ENCODE results near the gene UNC93A. TPM values are rescaled to one million over a fixed set of nuclear protein-coding genes. Genes with fewer than 3 reads are reported as not detected.
"Not testable (repeated sequence)": the region's sequence is repeated elsewhere in the genome, so short reads cannot be mapped to it uniquely, and the experiment has no call there.

The UNC93A gene
- total RNA-seq, 1 donor from 2014 or later = not detected

- H3K4me3 Mint-ChIP-seq (ENCODE audit: unreplicated experiment); H3K36me3 Mint-ChIP-seq (ENCODE audit: low read depth, unreplicated experiment); H3K27me3 Mint-ChIP-seq (ENCODE audit: unreplicated experiment); H3K27ac Mint-ChIP-seq (ENCODE audit: unreplicated experiment); DNase-seq (ENCODE audit: low spot score); H3K9me3 Mint-ChIP-seq (ENCODE audit: unreplicated experiment): not testable (repeated sequence)
- peaks cover 19% of the 10 kb centered on the region for H3K4me1 Mint-ChIP-seq (ENCODE audit: unreplicated experiment)
Measured at GRCh38 chr6:167319856-167320753, 29.0 kb downstream of the UNC93A start.

GRCh38 chr6:167320754-167321056 is 29.6 kb downstream of the UNC93A start:
- peaks cover 18% of the 10 kb centered on the region for H3K4me1 Mint-ChIP-seq (ENCODE audit: unreplicated experiment)
- not testable (repeated sequence) for H3K36me3 Mint-ChIP-seq (ENCODE audit: low read depth, unreplicated experiment); H3K27ac Mint-ChIP-seq (ENCODE audit: unreplicated experiment); H3K4me3 Mint-ChIP-seq (ENCODE audit: unreplicated experiment); H3K9me3 Mint-ChIP-seq (ENCODE audit: unreplicated experiment); H3K27me3 Mint-ChIP-seq (ENCODE audit: unreplicated experiment); DNase-seq (ENCODE audit: low spot score)

- not testable (repeated sequence) for H3K4me3 Mint-ChIP-seq (ENCODE audit: unreplicated experiment); H3K9me3 Mint-ChIP-seq (ENCODE audit: unreplicated experiment); H3K27me3 Mint-ChIP-seq (ENCODE audit: unreplicated experiment); H3K27ac Mint-ChIP-seq (ENCODE audit: unreplicated experiment); H3K36me3 Mint-ChIP-seq (ENCODE audit: low read depth, unreplicated experiment); DNase-seq (ENCODE audit: low spot score)
- H3K4me1 Mint-ChIP-seq (ENCODE audit: unreplicated experiment) = peaks cover 18% of the 10 kb centered on the region
Measured at GRCh38 chr6:167321185-167321584, 30.1 kb downstream of the UNC93A start.

GRCh38 chr6:167323111-167323510 is 32.0 kb downstream of the UNC93A start:
- TF ChIP-seq CTCF (IDR thresholded peaks at IDR 0.05; ENCODE audit: unreplicated experiment) = no peak
- no peak overlapping the region for H3K4me3 Mint-ChIP-seq (ENCODE audit: unreplicated experiment)
- DNase-seq (ENCODE audit: low spot score) = no peak

GRCh38 chr6:167324111-167324510 is 33.0 kb downstream of the UNC93A start:
- Mint-ChIP-seq H3K36me3 (ENCODE audit: low read depth, unreplicated experiment) (no peaks in the 10 kb centered on the region), H3K27ac (ENCODE audit: unreplicated experiment) (no peak overlapping the region), H3K4me3 (ENCODE audit: unreplicated experiment) (no peak overlapping the region), H3K4me1 (ENCODE audit: unreplicated experiment) (peaks cover 4% of the 10 kb centered on the region), H3K9me3 (ENCODE audit: unreplicated experiment) (no peaks in the 10 kb centered on the region), H3K27me3 (ENCODE audit: unreplicated experiment) (peaks cover 4% of the 10 kb centered on the region)
- no peak for DNase-seq (ENCODE audit: low spot score)
- TF ChIP-seq CTCF (IDR thresholded peaks at IDR 0.05; ENCODE audit: unreplicated experiment) = no peak

More at GRCh38 chr6:167323111-167323510, 32.0 kb downstream of the UNC93A start:
- Mint-ChIP-seq H3K4me1 (ENCODE audit: unreplicated experiment) (peaks cover 6% of the 10 kb centered on the region), H3K9me3 (ENCODE audit: unreplicated experiment) (no peaks in the 10 kb centered on the region), H3K27me3 (ENCODE audit: unreplicated experiment) (peaks cover 4% of the 10 kb centered on the region), H3K27ac (ENCODE audit: unreplicated experiment) (no peak overlapping the region), H3K36me3 (ENCODE audit: low read depth, unreplicated experiment) (no peaks in the 10 kb centered on the region)

- Mint-ChIP-seq H3K4me1 (ENCODE audit: unreplicated experiment) (peaks cover 3% of the 10 kb centered on the region), H3K9me3 (ENCODE audit: unreplicated experiment) (no peaks in the 10 kb centered on the region), H3K27me3 (ENCODE audit: unreplicated experiment) (peaks cover 6% of the 10 kb centered on the region), H3K27ac (ENCODE audit: unreplicated experiment) (no peak overlapping the region), H3K4me3 (ENCODE audit: unreplicated experiment) (no peak overlapping the region), H3K36me3 (ENCODE audit: low read depth, unreplicated experiment) (no peaks in the 10 kb centered on the region)
- TF ChIP-seq CTCF (IDR thresholded peaks at IDR 0.05; ENCODE audit: unreplicated experiment) = no peak
- DNase-seq (ENCODE audit: low spot score) = no peak
Measured at GRCh38 chr6:167325766-167326165, 34.7 kb downstream of the UNC93A start.

Measured in endothelial cell (in vitro differentiated cells).